ENCODE measurements around the gene TBC1D9.

Gene TBC1D9

DNA sequence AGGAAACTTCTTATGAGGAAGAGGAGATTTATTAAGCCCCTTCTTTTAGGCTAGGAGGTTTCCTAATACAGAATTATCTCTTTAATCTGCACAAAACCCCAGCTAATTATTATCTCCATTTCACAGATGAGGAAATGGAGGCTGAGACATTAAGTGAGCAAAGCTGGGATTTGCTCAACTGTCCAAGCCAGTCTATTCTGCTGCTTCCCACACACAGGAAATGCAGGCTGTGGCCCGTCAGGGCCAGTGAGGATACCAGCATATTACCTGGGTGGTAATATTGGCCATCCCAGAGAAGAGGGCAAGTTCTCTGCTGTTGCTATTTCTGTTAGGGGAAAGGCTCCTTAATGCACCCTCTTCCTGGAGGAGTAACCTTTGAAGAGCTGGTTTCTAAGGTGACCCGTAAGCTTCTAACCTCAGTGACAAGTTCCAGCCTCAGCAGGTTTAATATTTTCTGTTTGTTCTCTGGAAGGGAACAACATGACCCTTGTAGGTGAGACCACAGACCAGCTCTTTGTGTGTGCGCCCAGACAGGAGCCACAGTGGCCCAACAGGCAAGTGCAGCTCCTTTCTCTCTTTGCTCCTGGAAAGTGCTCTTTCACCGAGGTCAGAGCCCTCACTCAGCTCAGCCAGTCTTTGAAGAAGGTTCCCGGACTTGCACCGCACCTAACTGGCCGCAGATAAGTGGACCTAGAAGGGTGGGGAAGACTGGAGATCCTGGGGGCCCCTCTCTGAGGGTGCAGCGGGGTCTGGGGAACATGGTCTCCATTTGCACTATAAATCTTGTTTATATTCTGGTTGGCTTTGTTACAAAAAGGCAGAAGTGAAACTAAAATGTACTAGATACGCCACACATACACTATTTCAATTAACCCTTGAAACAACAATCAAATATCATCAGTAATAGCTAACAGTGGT is 35.5 kb downstream of the TBC1D9 start:
- no peak overlapping the region for H3K27ac ChIP-seq (ENCODE audit: low read depth, low read length, severe bottlenecking)
- WGBS, 2 experiments (ENCODE audit: insufficient coverage in 2 of 2), result 89 to 100% methylated on average over 6 to 7 of the region's 9 CpGs

GRCh38 chr4:140719686-140720085 is 36.5 kb downstream of the TBC1D9 start:
- Histone ChIP-seq H3K27ac (ENCODE audit: low read depth, low read length, severe bottlenecking) (no peak overlapping the region), H3K4me1 (ENCODE audit: control insufficient read depth, insufficient read depth, low read length, poor library complexity, severe bottlenecking) (no peaks in the 10 kb centered on the region), H3K36me3 (ENCODE audit: control insufficient read depth, insufficient read depth, low read length) (peaks cover 11% of the 10 kb centered on the region), H3K4me3 (ENCODE audit: extremely low read depth, insufficient read depth, low read length, poor library complexity, severe bottlenecking) (no peak overlapping the region), H3K9me3 (ENCODE audit: control insufficient read depth, low read length) (no peaks in the 10 kb centered on the region)
- 100% methylated on average over 1 of the region's 2 CpGs for WGBS, 2 experiments (ENCODE audit: insufficient coverage in 2 of 2)

More for the DNA sequence above, 35.5 kb downstream of the TBC1D9 start:
- Histone ChIP-seq H3K9me3 (ENCODE audit: control insufficient read depth, low read length) (no peaks in the 10 kb centered on the region), H3K4me1 (ENCODE audit: control insufficient read depth, insufficient read depth, low read length, poor library complexity, severe bottlenecking) (no peaks in the 10 kb centered on the region), H3K4me3 (ENCODE audit: extremely low read depth, insufficient read depth, low read length, poor library complexity, severe bottlenecking) (no peak overlapping the region), H3K36me3 (ENCODE audit: control insufficient read depth, insufficient read depth, low read length) (peaks cover 7% of the 10 kb centered on the region)

- no peaks in the 10 kb centered on the region for H3K9me3 ChIP-seq (ENCODE audit: control insufficient read depth, low read length)
- no CpG with 5 or more reads among the region's 2 CpGs for WGBS, 2 experiments (ENCODE audit: insufficient coverage in 2 of 2)
- H3K4me3 ChIP-seq (ENCODE audit: extremely low read depth, insufficient read depth, low read length, poor library complexity, severe bottlenecking), result no peak overlapping the region
- peaks cover 11% of the 10 kb centered on the region for H3K36me3 ChIP-seq (ENCODE audit: control insufficient read depth, insufficient read depth, low read length)
- no peaks in the 10 kb centered on the region for H3K4me1 ChIP-seq (ENCODE audit: control insufficient read depth, insufficient read depth, low read length, poor library complexity, severe bottlenecking)
- H3K27ac ChIP-seq (ENCODE audit: low read depth, low read length, severe bottlenecking), result no peak overlapping the region
These were observed 37.2 kb downstream of the TBC1D9 start for GRCh38 chr4:140719022-140719421.

- no peak overlapping the region for H3K4me3 ChIP-seq (ENCODE audit: extremely low read depth, insufficient read depth, low read length, poor library complexity, severe bottlenecking)
- H3K27ac ChIP-seq (ENCODE audit: low read depth, low read length, severe bottlenecking), result no peak overlapping the region
- WGBS, 2 experiments (ENCODE audit: insufficient coverage in 2 of 2), result 92 to 100% methylated on average over 1 to 2 of the region's 3 CpGs
These were observed 37.8 kb downstream of the TBC1D9 start for GRCh38 chr4:140718241-140718952.

DNA sequence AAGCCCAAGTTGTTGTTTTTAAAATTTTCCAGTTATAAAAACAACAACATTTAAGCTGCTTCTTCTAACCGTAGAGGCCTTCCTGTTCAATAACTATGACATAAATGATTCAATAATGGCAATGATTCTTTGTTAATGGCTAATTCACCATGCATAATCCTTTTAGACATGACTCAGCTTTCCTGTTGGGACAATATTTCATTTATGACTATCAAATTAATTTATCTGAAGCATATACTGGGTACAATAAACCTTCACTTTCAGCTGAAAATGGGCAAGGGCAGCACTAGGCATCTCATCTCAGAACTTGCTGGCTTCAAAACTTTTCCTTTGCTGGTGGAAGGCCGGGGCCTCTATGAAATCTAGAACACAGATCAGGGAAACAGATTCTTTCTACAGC is 38.9 kb downstream of the TBC1D9 start:
- WGBS, 2 experiments (ENCODE audit: insufficient coverage in 2 of 2), result no CpG with 5 or more reads among the region's 2 CpGs
- no peaks in the 10 kb centered on the region for H3K9me3 ChIP-seq (ENCODE audit: control insufficient read depth, low read length)
- peaks cover 11% of the 10 kb centered on the region for H3K36me3 ChIP-seq (ENCODE audit: control insufficient read depth, insufficient read depth, low read length)
- H3K4me1 ChIP-seq (ENCODE audit: control insufficient read depth, insufficient read depth, low read length, poor library complexity, severe bottlenecking), result no peaks in the 10 kb centered on the region
- no peak overlapping the region for H3K27ac ChIP-seq (ENCODE audit: low read depth, low read length, severe bottlenecking)
- no peak overlapping the region for H3K4me3 ChIP-seq (ENCODE audit: extremely low read depth, insufficient read depth, low read length, poor library complexity, severe bottlenecking)

More at GRCh38 chr4:140718241-140718952, 37.8 kb downstream of the TBC1D9 start:
- H3K9me3 ChIP-seq (ENCODE audit: control insufficient read depth, low read length), result no peaks in the 10 kb centered on the region
- no peaks in the 10 kb centered on the region for H3K4me1 ChIP-seq (ENCODE audit: control insufficient read depth, insufficient read depth, low read length, poor library complexity, severe bottlenecking)
- peaks cover 11% of the 10 kb centered on the region for H3K36me3 ChIP-seq (ENCODE audit: control insufficient read depth, insufficient read depth, low read length)

DNA sequence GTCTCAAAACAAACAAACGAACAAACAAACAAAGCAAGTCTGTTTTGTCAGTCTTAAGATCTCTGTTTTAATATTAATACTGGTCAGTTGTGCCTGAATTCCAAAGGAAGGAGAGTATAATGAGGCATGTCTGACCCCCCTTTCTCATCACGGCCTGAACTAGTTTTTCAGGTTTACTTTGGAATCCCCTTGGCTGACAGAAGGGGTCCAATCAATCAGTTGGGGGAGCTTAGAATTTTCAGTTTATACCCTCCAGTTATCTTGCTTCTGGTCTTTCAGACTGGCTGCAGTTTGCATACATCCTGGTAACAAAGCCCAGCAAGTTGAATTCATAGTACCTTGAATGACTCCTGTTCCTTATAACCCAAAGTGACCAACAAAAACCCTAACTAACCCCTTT is 41.1 kb downstream of the TBC1D9 start:
- Histone ChIP-seq H3K4me1 (ENCODE audit: control insufficient read depth, insufficient read depth, low read length, poor library complexity, severe bottlenecking) (peaks cover 2% of the 10 kb centered on the region), H3K27ac (ENCODE audit: low read depth, low read length, severe bottlenecking) (no peak overlapping the region), H3K4me3 (ENCODE audit: extremely low read depth, insufficient read depth, low read length, poor library complexity, severe bottlenecking) (no peak overlapping the region), H3K9me3 (ENCODE audit: control insufficient read depth, low read length) (peaks cover under 1% of the 10 kb centered on the region), H3K36me3 (ENCODE audit: control insufficient read depth, insufficient read depth, low read length) (peaks cover 17% of the 10 kb centered on the region)
- 92% methylated on average over 2 of the region's 2 CpGs; no CpG with 5 or more reads in 1 of the 2 experiments for WGBS, 2 experiments (ENCODE audit: insufficient coverage in 2 of 2)

DNA sequence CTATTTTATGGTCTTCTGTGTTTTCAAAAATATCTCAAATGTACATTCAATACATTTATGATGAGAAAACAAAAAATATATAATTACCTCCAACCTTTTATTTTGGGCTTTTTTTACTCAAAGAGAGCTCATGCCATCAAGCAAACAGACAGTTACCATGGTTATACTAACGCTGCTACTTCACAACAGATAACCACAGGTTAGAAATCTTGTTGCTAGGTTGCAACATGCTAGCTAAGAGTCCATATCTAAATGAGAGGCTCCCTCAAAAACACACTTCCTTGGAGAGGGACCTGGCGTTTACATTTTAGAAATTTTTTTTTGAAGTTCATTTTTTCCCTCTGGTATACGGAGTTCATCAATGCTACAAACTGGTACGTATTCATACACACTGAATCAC is 44.3 kb downstream of the TBC1D9 start:
- H3K36me3 ChIP-seq (ENCODE audit: control insufficient read depth, insufficient read depth, low read length), result peaks cover 21% of the 10 kb centered on the region
- H3K4me3 ChIP-seq (ENCODE audit: extremely low read depth, insufficient read depth, low read length, poor library complexity, severe bottlenecking), result no peak overlapping the region
- H3K4me1 ChIP-seq (ENCODE audit: control insufficient read depth, insufficient read depth, low read length, poor library complexity, severe bottlenecking), result peaks cover 2% of the 10 kb centered on the region
- no peak overlapping the region for H3K27ac ChIP-seq (ENCODE audit: low read depth, low read length, severe bottlenecking)
- H3K9me3 ChIP-seq (ENCODE audit: control insufficient read depth, low read length), result peaks cover 9% of the 10 kb centered on the region
- whole genome bisulfite sequencing, 2 experiments (ENCODE audit: insufficient coverage in 2 of 2), result 85 to 100% methylated on average over 1 to 2 of the region's 4 CpGs

DNA sequence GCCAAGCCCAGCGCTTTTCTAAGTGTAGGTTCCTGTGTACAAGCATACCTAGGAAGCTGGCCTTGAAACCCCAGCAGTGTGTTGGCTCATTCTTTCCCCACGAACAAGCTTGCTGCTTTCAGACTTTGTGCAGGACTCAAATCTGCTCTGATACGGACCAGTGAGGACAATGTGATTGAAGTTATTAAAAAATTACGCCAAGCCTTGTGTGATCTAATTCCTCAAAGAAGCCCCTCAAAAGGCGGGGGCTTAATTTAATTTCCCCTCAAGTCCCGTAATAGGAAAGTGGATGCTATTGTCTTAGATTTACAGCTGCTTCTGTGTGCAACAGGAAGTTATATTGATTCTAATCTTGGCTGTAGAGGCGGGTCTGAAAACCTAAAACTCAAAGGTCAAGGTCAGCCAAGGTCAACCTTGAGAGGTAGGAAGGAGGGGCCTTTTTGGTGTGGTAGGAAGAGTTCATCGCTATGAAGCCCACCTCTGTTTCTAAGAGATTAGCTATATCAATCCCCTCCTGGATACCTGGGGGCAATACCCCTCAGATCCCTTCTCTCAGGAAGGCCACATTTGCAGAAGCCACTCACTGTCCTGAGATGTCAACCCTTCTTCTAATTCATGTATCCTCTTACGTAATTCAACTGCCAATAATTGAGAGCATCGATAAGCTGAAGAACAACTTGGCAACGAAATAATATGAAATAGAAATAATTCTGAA is 45.1 kb downstream of the TBC1D9 start:
- Histone ChIP-seq H3K9me3 (ENCODE audit: control insufficient read depth, low read length) (peaks cover 9% of the 10 kb centered on the region), H3K36me3 (ENCODE audit: control insufficient read depth, insufficient read depth, low read length) (peaks cover 18% of the 10 kb centered on the region), H3K4me1 (ENCODE audit: control insufficient read depth, insufficient read depth, low read length, poor library complexity, severe bottlenecking) (peaks cover 2% of the 10 kb centered on the region), H3K4me3 (ENCODE audit: extremely low read depth, insufficient read depth, low read length, poor library complexity, severe bottlenecking) (no peak overlapping the region), H3K27ac (ENCODE audit: low read depth, low read length, severe bottlenecking) (no peak overlapping the region)
- WGBS, 2 experiments (ENCODE audit: insufficient coverage in 2 of 2), result 92 to 94% methylated on average over 5 to 7 of the region's 11 CpGs

DNA sequence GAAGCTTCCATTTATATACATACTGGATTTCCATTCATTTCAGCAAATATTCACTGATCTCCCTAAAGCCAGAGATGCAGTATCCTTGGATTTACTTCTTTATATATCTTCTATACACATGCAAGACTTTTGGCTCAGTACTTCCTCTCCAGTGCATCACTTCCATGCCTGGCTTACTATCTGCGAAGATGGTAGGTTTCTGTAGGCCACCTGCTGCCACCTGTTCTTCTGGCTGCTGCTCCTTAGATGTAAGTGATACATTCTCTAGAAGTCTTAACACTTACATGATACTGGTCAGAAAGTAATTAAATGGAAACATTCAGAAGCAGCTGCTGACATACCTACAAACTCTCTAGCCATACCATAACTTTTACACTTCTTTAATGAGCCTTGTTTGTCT is 48.9 kb downstream of the TBC1D9 start:
- Histone ChIP-seq H3K36me3 (ENCODE audit: control insufficient read depth, insufficient read depth, low read length) (peaks cover 11% of the 10 kb centered on the region), H3K4me3 (ENCODE audit: extremely low read depth, insufficient read depth, low read length, poor library complexity, severe bottlenecking) (no peak overlapping the region), H3K27ac (ENCODE audit: low read depth, low read length, severe bottlenecking) (no peak overlapping the region), H3K9me3 (ENCODE audit: control insufficient read depth, low read length) (peaks cover 9% of the 10 kb centered on the region), H3K4me1 (ENCODE audit: control insufficient read depth, insufficient read depth, low read length, poor library complexity, severe bottlenecking) (peaks cover 2% of the 10 kb centered on the region)
- 100% methylated on average over 1 of the region's 1 CpG; no CpG with 5 or more reads in 1 of the 2 experiments for WGBS, 2 experiments (ENCODE audit: insufficient coverage in 2 of 2)

- peaks cover 9% of the 10 kb centered on the region for H3K9me3 ChIP-seq (ENCODE audit: control insufficient read depth, low read length)
- H3K4me1 ChIP-seq (ENCODE audit: control insufficient read depth, insufficient read depth, low read length, poor library complexity, severe bottlenecking), result no peaks in the 10 kb centered on the region
- no peak overlapping the region for H3K27ac ChIP-seq (ENCODE audit: low read depth, low read length, severe bottlenecking)
- H3K4me3 ChIP-seq (ENCODE audit: extremely low read depth, insufficient read depth, low read length, poor library complexity, severe bottlenecking), result no peak overlapping the region
- H3K36me3 ChIP-seq (ENCODE audit: control insufficient read depth, insufficient read depth, low read length), result peaks cover 11% of the 10 kb centered on the region
- WGBS, 2 experiments (ENCODE audit: insufficient coverage in 2 of 2), result no CpG with 5 or more reads among the region's 1 CpG
These were observed 49.5 kb downstream of the TBC1D9 start for GRCh38 chr4:140706665-140707064.

Measured in mesodermal cell (in vitro differentiated cells).